OCI-LY3 (cell line): ENCODE data around the gene TMEM272.

Source experiments
- H2AFZ ChIP-seq: fragments of 200-600, 300-600 bp; shearing (Covaris generic); 2 replicates; pipeline ENCODE4 v1.6.0; 2014; ENCODE audit warnings: antibody characterized with exemption, low read depth, low read length
- H3K27ac ChIP-seq: fragments of 200-600, 300-600 bp; sonication (generic); 2 replicates; pipeline ENCODE4 v1.5.1; 2014; ENCODE audit warnings: mild to moderate bottlenecking, low read length, moderate library complexity, mixed read lengths
- H3K27me3 ChIP-seq: fragments of 200-600, 300-600 bp; sonication (generic); 2 replicates; pipeline ENCODE4 v1.6.1; 2014; ENCODE audit warnings: low read depth, low read length, mixed read lengths
- H3K36me3 ChIP-seq: fragments of 200-600, 300-600 bp; sonication (generic); replicated peaks from 2 replicates; pipeline ENCODE3; 2014; ENCODE audit warnings: low read depth, low read length, mixed read lengths
- H3K4me1 ChIP-seq: fragments of 300-600, 200-600 bp; sonication (generic); 2 replicates; pipeline ENCODE4 v1.6.1; 2014; ENCODE audit warnings: low read length, mixed read lengths
- H3K4me2 ChIP-seq: fragments of 200-600, 300-600 bp; sonication (generic); 2 replicates; pipeline ENCODE4 v1.6.1; 2014; ENCODE audit warnings: low read length, mixed read lengths
- H3K4me3 ChIP-seq: fragments of 300-600, 200-600 bp; sonication (generic); 2 replicates; pipeline ENCODE4 v1.5.1; 2014; ENCODE audit warnings: antibody characterized with exemption, mild to moderate bottlenecking, low read length, moderate library complexity
- H3K79me2 ChIP-seq: fragments of 300-600, 200-600 bp; shearing (Covaris generic); 2 replicates; pipeline ENCODE4 v1.6.1; 2014; ENCODE audit warnings: mild to moderate bottlenecking, low read length, mixed read lengths
- H3K9ac ChIP-seq: fragments of 300-600, 200-600 bp; shearing (Covaris generic); 2 replicates; pipeline ENCODE4 v1.6.0; 2014; ENCODE audit warnings: mild to moderate bottlenecking, low read length, moderate library complexity
- H3K9me3 ChIP-seq: fragments of 200-600, 300-600 bp; shearing (Covaris generic); 2 replicates; pipeline ENCODE4 v1.6.1; 2014; ENCODE audit warnings: low read length, mixed read lengths; ENCODE audit not compliant: insufficient read depth
- H4K20me1 ChIP-seq: fragments of 200-600, 300-600 bp; sonication (generic); 2 replicates; pipeline ENCODE4 v1.6.1; 2016; ENCODE audit warnings: low read length, mixed read lengths; ENCODE audit not compliant: insufficient read depth
- EZH2phosphoT487 ChIP-seq: fragments of 200-600 bp; shearing (Covaris generic); IDR thresholded peaks from 2 replicates; pipeline ENCODE4 v1.6.1; 2018; ENCODE audit warnings: antibody characterized with exemption, mixed run types, low read depth
- TF ChIP-seq, protein P1 (sequence below): fragments of 200-600, 300-600 bp; sonication (generic); IDR thresholded peaks from 2 replicates; pipeline ENCODE4 v1.5.1; 2014; ENCODE audit warnings: antibody characterized with exemption, low read length, low read depth

Gene TMEM272

DNA sequence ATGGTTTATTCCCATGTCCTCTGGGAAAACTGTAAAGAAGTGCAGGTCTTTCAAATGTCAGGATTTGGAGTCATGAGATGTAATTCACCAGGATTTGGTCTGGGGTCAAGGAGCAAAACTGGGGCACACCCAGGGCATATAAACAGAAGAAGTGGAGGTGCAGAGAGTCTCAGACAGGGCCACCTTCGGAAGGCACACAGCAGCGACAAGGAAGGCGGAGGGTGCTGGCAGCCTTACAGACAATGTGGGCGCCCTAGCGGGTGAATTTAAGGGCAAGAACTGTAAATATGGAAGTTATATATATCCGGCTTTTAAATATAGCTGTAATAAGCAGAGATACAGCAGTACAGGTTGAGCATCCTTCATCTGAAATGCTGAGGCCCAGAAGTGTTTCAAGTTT lies 72.2 kb downstream of the TMEM272 start:
- Histone ChIP-seq H3K4me2 (no peak overlapping the region), H3K79me2 (no peaks in the 10 kb centered on the region), H3K4me3 (no peak overlapping the region), H3K9ac (no peak overlapping the region), H3K4me1 (peaks cover 26% of the 10 kb centered on the region), H4K20me1 (no peaks in the 10 kb centered on the region), H3K27ac (no peak overlapping the region), H3K36me3 (no peaks in the 10 kb centered on the region), H3K27me3 (no peaks in the 10 kb centered on the region), H3K9me3 (no peaks in the 10 kb centered on the region), H2AFZ (no peak overlapping the region)
- TF ChIP-seq, protein P1, sequence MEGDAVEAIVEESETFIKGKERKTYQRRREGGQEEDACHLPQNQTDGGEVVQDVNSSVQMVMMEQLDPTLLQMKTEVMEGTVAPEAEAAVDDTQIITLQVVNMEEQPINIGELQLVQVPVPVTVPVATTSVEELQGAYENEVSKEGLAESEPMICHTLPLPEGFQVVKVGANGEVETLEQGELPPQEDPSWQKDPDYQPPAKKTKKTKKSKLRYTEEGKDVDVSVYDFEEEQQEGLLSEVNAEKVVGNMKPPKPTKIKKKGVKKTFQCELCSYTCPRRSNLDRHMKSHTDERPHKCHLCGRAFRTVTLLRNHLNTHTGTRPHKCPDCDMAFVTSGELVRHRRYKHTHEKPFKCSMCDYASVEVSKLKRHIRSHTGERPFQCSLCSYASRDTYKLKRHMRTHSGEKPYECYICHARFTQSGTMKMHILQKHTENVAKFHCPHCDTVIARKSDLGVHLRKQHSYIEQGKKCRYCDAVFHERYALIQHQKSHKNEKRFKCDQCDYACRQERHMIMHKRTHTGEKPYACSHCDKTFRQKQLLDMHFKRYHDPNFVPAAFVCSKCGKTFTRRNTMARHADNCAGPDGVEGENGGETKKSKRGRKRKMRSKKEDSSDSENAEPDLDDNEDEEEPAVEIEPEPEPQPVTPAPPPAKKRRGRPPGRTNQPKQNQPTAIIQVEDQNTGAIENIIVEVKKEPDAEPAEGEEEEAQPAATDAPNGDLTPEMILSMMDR = no peak
- no peak for TF ChIP-seq EZH2phosphoT487

GRCh38 chr13:51772105-51772455 lies 72.9 kb downstream of the TMEM272 start:
- no peaks in the 10 kb centered on the region for H4K20me1 ChIP-seq
- no peak overlapping the region for H3K27ac ChIP-seq
- no peaks in the 10 kb centered on the region for H3K36me3 ChIP-seq
- no peaks in the 10 kb centered on the region for H3K27me3 ChIP-seq
- no peak overlapping the region for H3K9ac ChIP-seq
- H3K79me2 ChIP-seq = no peaks in the 10 kb centered on the region
- H3K4me1 ChIP-seq = peaks cover 26% of the 10 kb centered on the region
- no peak for TF ChIP-seq EZH2phosphoT487
- TF ChIP-seq, protein P1 = no peak
- H3K9me3 ChIP-seq = no peaks in the 10 kb centered on the region
- H2AFZ ChIP-seq = no peak overlapping the region
- no peak overlapping the region for H3K4me3 ChIP-seq
- no peak overlapping the region for H3K4me2 ChIP-seq

GRCh38 chr13:51771418-51772104 lies 73.4 kb downstream of the TMEM272 start:
- Histone ChIP-seq H3K4me2 (peak overlapping the region; percentile 85), H3K9me3 (no peaks in the 10 kb centered on the region), H3K27ac (no peak overlapping the region), H3K4me1 (peaks cover 26% of the 10 kb centered on the region), H3K4me3 (peak overlapping the region; percentile 60), H4K20me1 (no peaks in the 10 kb centered on the region), H3K9ac (peak overlapping the region; percentile 55; the same call in 1 of the 2 replicates), H3K27me3 (no peaks in the 10 kb centered on the region), H3K79me2 (no peaks in the 10 kb centered on the region), H3K36me3 (no peaks in the 10 kb centered on the region), H2AFZ (0 out of 2 replicates have a peak overlapping the region, but pooled peaks have one; percentile 23)
- TF ChIP-seq, protein P1 = peak; percentile 13; the same call in 1 of the 2 replicates
- no peak for TF ChIP-seq EZH2phosphoT487

- Histone ChIP-seq H3K4me2 (peak overlapping the region; percentile 85), H3K9ac (peak overlapping the region; percentile 55), H3K4me1 (peaks cover 26% of the 10 kb centered on the region), H3K9me3 (no peaks in the 10 kb centered on the region), H4K20me1 (no peaks in the 10 kb centered on the region), H3K27ac (peak overlapping the region; percentile 45), H3K36me3 (no peaks in the 10 kb centered on the region), H3K4me3 (peak overlapping the region; percentile 60), H2AFZ (0 out of 2 replicates have a peak overlapping the region, but pooled peaks have one; percentile 23), H3K79me2 (no peaks in the 10 kb centered on the region), H3K27me3 (no peaks in the 10 kb centered on the region)
- TF ChIP-seq, protein P1 = no peak
- no peak for TF ChIP-seq EZH2phosphoT487
Measured at GRCh38 chr13:51770681-51771417, 74.1 kb downstream of the TMEM272 start.
